GM12865 (cell line): ENCODE measurements around the gene NKX3-2.

Experiments
- DNase-seq: peaks from one replicate; pipeline ENCODE4 v3.0.0; 2010; ENCODE audit warnings: low read depth
- H3K4me3 ChIP-seq: 2 replicates; pipeline ENCODE4 v1.5.1; 2011; ENCODE audit warnings: mild to moderate bottlenecking, low read depth, low read length, control low read depth
- CTCF ChIP-seq: IDR thresholded peaks from 2 replicates; pipeline ENCODE4 v1.5.1; 2011; ENCODE audit warnings: low read length, control low read depth, low read depth, inconsistent platforms; ENCODE audit not compliant: insufficient read depth; ENCODE audit errors: missing control alignments

The NKX3-2 gene

GRCh38 chr4:13516315-13516860 is 27.9 kb downstream of the NKX3-2 start:
- TF ChIP-seq CTCF, result no peak
- H3K4me3 ChIP-seq, result no peak overlapping the region
- DNase-seq, result no peak

- no peak for TF ChIP-seq CTCF
- no peak overlapping the region for H3K4me3 ChIP-seq
- DNase-seq, result no peak
These were observed 29.0 kb downstream of the NKX3-2 start for GRCh38 chr4:13515268-13515667.

- DNase-seq, result no peak
- no peak for TF ChIP-seq CTCF
- H3K4me3 ChIP-seq, result no peak overlapping the region
These were observed 29.6 kb downstream of the NKX3-2 start for GRCh38 chr4:13514722-13515121.

GRCh38 chr4:13511101-13511500 is 33.2 kb downstream of the NKX3-2 start:
- H3K4me3 ChIP-seq, result no peak overlapping the region
- TF ChIP-seq CTCF, result no peak
- no peak for DNase-seq

- TF ChIP-seq CTCF, result no peak
- no peak for DNase-seq
- no peak overlapping the region for H3K4me3 ChIP-seq
These were observed 34.9 kb downstream of the NKX3-2 start for GRCh38 chr4:13509442-13509841.

GRCh38 chr4:13504374-13504773 is 39.9 kb downstream of the NKX3-2 start:
- H3K4me3 ChIP-seq, result no peak overlapping the region
- no peak for TF ChIP-seq CTCF
- DNase-seq, result no peak

- no peak for DNase-seq
- TF ChIP-seq CTCF, result no peak
- no peak overlapping the region for H3K4me3 ChIP-seq
These were observed 45.8 kb downstream of the NKX3-2 start for GRCh38 chr4:13498469-13498868.
